GM20000 (cell line): Measurements from ENCODE around the gene HES7.
A peak's percentile ranks its signal among the peaks of the same experiment; 100 is the strongest.

ENCODE experiments used
- DNase-seq: peaks from one replicate; pipeline ENCODE4 v3.0.0; 2012; ENCODE audit warnings: low spot score
- TF ChIP-seq, protein P1 (sequence below): IDR thresholded peaks from 2 replicates; pipeline ENCODE4 v1.5.1; 2012; ENCODE audit warnings: mild to moderate bottlenecking, control low read depth; ENCODE audit errors: extremely low read depth, missing control alignments

Gene HES7

DNA sequence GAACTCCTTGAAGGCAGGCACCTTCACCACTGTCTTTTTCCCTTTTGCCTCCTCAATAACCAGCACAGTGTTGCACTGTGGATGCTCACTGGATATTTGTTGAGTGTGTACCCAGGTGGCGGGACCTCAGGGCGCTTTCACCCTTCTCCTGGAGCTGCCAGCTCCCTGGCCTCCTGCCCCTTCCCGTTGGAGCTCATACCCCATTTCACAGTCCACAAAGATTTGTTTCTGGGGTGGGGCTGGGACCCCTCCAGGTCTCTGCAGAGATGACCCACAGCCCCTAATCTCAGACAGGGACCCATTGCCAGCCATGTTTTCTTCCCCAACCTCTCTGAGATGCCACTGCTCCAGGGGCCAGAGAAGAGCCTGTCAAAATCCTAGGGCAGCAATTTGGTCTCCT lies 48.8 kb downstream of the HES7 start:
- TF ChIP-seq, protein P1, sequence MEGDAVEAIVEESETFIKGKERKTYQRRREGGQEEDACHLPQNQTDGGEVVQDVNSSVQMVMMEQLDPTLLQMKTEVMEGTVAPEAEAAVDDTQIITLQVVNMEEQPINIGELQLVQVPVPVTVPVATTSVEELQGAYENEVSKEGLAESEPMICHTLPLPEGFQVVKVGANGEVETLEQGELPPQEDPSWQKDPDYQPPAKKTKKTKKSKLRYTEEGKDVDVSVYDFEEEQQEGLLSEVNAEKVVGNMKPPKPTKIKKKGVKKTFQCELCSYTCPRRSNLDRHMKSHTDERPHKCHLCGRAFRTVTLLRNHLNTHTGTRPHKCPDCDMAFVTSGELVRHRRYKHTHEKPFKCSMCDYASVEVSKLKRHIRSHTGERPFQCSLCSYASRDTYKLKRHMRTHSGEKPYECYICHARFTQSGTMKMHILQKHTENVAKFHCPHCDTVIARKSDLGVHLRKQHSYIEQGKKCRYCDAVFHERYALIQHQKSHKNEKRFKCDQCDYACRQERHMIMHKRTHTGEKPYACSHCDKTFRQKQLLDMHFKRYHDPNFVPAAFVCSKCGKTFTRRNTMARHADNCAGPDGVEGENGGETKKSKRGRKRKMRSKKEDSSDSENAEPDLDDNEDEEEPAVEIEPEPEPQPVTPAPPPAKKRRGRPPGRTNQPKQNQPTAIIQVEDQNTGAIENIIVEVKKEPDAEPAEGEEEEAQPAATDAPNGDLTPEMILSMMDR: no peak
- no peak for DNase-seq

DNA sequence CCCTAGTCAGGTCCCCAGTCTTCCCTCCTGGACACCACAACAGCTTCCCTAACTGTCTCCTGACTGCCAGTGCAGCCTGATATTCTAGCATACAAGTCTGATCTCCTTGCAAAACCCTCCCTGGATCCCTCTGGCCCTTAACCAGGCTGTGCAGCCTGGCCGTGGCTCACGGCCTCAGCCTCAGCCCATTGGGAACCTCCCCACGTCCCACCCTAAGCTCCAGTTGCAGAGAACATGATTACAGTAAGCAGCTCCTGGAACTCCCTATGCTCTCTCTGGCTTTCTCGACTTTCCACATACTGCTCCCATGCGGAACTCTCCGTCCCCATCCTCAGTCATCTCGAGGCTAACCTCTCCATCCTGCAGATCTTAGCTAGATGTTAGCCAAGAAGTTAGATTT lies 49.4 kb downstream of the HES7 start:
- DNase-seq: no peak
- TF ChIP-seq, protein P1: no peak

DNA sequence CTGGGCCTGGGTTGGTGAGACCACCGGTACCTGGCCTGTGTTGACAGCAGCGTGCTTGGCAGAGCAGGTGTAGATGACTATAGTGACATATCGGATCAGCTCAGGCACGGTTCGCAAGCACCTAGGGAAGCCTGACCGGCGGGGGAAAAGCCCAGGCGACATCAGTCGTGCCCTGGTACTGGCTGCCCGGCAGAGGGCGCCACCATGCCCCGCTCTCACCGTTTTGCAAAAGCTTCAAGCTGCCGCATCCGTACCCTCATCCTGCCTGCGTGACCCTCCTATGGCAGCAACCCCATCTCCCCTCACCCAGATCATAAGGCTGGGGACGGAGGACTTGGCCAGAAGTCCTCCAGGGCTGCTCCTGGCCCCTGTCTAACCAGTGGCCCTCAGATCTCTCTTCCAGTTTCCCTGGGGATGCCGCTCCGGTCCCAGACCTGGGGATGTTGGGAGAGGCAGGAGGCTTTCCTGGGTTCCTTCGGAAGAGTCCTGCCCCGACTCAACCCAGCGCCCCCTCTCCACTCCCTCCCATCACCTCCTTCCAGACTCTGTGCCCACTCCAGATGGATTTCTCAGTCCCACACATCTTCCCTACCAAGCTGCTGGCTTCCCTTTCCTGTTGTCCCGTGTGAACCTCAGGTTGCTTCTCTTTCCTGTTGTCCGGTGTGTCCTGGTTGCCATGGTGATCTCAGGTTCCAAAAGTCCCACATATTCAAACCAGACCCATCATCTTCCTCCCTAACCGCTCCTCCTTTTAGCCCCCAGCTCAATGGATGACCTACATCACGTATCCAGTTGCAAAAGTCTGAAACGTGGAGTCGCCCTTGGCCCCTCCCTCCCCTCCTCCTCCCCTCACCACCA lies 50.0 kb downstream of the HES7 start:
- DNase-seq: peak; percentile 92
- TF ChIP-seq, protein P1: peak; percentile 96

DNA sequence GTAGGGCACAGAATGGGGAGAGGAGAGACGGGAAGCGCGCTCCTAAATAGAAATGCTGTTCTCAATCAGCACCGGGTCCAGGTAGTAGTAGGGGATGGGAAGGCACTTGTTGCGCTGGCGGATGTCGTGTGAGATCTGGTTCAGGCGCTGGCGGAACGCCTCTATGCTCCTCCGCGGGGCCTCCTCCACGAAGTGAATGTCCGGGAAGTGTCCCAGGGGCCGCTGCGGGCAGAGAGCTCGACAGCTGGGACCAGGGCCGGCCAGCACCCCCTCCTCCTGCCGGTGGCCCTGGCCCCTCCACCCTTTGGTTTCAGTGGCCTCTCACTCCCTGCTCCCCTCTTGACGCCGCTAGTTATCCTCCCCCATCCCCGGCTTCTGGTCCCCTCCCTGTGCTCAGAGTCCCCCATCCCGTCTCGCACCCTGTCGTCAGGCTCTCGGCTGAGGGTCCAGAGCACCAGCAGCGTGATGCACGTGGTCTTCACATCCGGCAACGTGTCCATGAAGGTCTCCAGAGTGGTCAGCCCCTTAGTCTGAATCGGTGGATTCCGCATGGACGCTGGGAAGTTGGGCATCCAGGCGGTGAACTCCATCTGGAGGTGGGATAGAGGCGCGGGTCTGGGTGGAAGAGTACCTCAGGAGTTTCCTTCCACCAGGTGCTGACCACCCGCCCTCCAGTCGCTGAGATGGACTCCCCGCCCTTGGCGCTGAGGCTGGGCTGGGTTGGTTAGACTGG lies 51.0 kb downstream of the HES7 start:
- TF ChIP-seq, protein P1: no peak
- DNase-seq: no peak

DNA sequence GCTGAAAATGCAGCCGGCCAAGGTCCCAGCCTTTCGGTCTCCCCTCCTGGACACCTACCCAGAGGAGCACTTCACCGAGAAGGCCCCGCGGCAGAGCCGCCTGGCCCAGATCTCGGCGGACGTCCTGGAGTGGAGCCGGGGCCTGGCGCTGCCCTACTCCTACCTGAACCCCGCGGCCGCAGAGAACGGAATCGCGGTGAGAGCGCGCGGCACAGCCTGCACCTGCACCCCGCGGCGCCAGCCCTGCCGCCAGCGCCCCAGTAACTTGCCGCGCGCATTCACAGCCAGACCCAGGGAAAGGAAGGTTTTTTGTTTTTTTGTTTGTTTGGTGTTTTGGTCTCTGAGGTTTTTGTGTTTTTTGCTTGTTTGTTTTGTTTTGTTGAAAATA lies 51.6 kb downstream of the HES7 start:
- no peak for DNase-seq
- TF ChIP-seq, protein P1: no peak

DNA sequence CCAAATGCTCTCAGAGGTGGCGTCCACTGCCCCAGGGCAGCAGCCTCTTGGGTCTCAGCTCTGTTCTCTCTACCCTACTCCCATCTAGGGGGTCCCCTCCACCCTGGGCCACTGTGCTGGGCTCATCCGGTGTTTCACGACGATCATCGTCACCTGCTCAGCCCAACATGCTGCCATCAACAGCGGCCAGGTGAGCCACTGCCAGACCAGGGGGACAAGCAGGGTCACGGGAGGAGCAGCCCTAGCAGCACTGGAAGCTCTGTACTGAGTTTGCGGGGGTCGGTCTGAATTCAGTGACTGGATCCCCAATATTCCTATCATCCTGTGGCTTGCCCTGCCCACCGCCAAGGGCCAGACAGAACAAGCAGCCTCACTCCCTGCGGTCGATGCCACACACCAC lies 52.4 kb downstream of the HES7 start:
- TF ChIP-seq, protein P1: no peak
- DNase-seq: no peak
